Measurements from ENCODE around the gene FTL. TPM values are rescaled to one million over a fixed set of nuclear protein-coding genes. Genes with fewer than 3 reads are reported as not detected.
A peak's percentile ranks its signal among the peaks of the same experiment; 100 is the strongest.

Gene FTL
- total RNA-seq, 2 experiments from 2014 or later = 467 to 602 TPM

DNA sequence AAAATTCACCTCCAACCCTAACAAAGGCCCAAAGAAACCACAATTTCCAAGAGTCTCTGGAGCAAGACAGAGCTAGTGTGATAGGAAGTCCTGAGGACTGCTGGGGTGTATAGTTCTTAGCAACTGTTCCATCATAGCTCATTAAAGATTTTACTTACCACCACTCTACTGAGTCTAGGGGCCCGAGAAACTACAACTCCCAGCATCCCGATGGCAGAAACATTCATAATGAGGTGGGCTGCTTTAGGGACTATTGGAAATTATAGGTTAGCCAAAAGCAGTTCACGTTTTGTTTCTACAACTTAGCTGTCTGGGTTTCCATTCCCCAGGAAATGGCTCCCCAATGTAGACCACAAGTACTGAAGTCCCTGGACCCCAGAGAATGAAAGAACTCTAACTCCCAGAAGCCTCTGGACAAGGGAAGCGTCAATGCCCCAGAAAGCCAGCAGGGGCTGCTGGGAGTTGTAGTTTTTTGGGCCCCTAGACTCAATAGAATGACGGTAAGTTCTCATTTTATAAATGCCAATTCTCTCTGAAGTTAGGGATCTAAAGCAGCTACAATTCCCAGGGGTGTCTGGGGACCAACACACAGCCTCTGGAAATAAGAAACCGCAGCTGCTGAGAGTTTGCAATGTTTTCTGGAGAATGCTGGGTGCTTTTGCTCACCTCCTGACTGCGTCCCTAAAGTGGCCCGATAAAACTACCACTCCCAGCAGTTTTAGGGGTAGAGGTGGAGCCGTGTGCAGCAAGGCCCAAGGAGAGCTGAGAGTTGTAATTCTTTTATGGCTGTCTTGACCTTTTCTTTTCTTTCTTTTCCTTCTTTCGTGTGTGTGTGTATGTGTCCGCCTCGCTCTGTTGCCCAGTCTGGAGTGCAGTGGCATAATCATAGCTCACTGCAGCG lies 11.1 kb downstream of the FTL start:
- H3K9me3 ChIP-seq (ENCODE audit: low read length) = no peaks in the 10 kb centered on the region
- H3K27ac ChIP-seq (ENCODE audit: low read depth, low read length, poor library complexity, severe bottlenecking) = no peak overlapping the region
- BruUV-seq (replicated peaks) = no TSS peak
- no peaks in the 10 kb centered on the region for H3K79me2 ChIP-seq (ENCODE audit: insufficient read depth, low read depth, low read length)
- no peak overlapping the region for H3K4me3 ChIP-seq (ENCODE audit: low read depth, low read length, poor library complexity, severe bottlenecking)
- no peak overlapping the region for H3K4me2 ChIP-seq (ENCODE audit: low read length)
- H3K9me2 ChIP-seq (ENCODE audit: insufficient read depth, low read length) = no peaks in the 10 kb centered on the region
- DNase-seq (ENCODE audit: low spot score) = peak; percentile 70
- ChIA-PET POLR2A (interaction anchor here (0.6 to 1.0 kb wide), 5 partner anchors 14 to 594 kb away, joined by 3 read pairs; no protein-coding TSS in a partner anchor), CTCF (ENCODE audit: unreplicated experiment) (no interaction called here)
- H4K20me1 ChIP-seq (ENCODE audit: insufficient read depth, low read length) = no peaks in the 10 kb centered on the region
- no peak overlapping the region for H2AFZ ChIP-seq (ENCODE audit: low read length)
- peaks cover 14% of the 10 kb centered on the region for H3K36me3 ChIP-seq (ENCODE audit: insufficient read depth, low read length)
- no peak for TF ChIP-seq CTCF (conservative IDR thresholded peaks at IDR 0.05; ENCODE audit: low read length)
- no peak for TF ChIP-seq EZH2phosphoT487 (IDR thresholded peaks at IDR 0.05; ENCODE audit: borderline replicate concordance, low read depth, low read length)
- H3K4me1 ChIP-seq (ENCODE audit: insufficient read depth, low read length, poor library complexity, severe bottlenecking) = peaks cover 2% of the 10 kb centered on the region
- intact Hi-C loops (cut with micrococcal nuclease; ENCODE audit: unreplicated experiment) = no loop called here

GRCh38 chr19:48977061-48977460 lies 12.0 kb downstream of the FTL start:
- BruUV-seq (replicated peaks) = no TSS peak
- intact Hi-C loops (cut with micrococcal nuclease; ENCODE audit: unreplicated experiment) = no loop called here
- Histone ChIP-seq H3K4me2 (ENCODE audit: low read length) (no peak overlapping the region), H3K9me2 (ENCODE audit: insufficient read depth, low read length) (no peaks in the 10 kb centered on the region), H3K36me3 (ENCODE audit: insufficient read depth, low read length) (peaks cover 14% of the 10 kb centered on the region), H3K27ac (ENCODE audit: low read depth, low read length, poor library complexity, severe bottlenecking) (no peak overlapping the region), H3K4me1 (ENCODE audit: insufficient read depth, low read length, poor library complexity, severe bottlenecking) (no peaks in the 10 kb centered on the region), H3K9me3 (ENCODE audit: low read length) (no peaks in the 10 kb centered on the region), H2AFZ (ENCODE audit: low read length) (no peak overlapping the region), H4K20me1 (ENCODE audit: insufficient read depth, low read length) (no peaks in the 10 kb centered on the region), H3K4me3 (ENCODE audit: low read depth, low read length, poor library complexity, severe bottlenecking) (no peak overlapping the region), H3K79me2 (ENCODE audit: insufficient read depth, low read depth, low read length) (no peaks in the 10 kb centered on the region)
- DNase-seq (ENCODE audit: low spot score) = no peak
- POLR2A ChIA-PET = interaction anchor here (0.6 to 1.2 kb wide), 3 partner anchors 13 to 108 kb away, joined by 3 to 4 read pairs (median 3); partner anchors contain the start of genes GYS1 and RUVBL2
- CTCF ChIA-PET (ENCODE audit: unreplicated experiment) = no interaction called here
- TF ChIP-seq EZH2phosphoT487 (IDR thresholded peaks at IDR 0.05; ENCODE audit: borderline replicate concordance, low read depth, low read length) = no peak
- no peak for TF ChIP-seq CTCF (conservative IDR thresholded peaks at IDR 0.05; ENCODE audit: low read length)

- ChIA-PET CTCF (ENCODE audit: unreplicated experiment) (no interaction called here), POLR2A (no interaction called here)
- Histone ChIP-seq H2AFZ (ENCODE audit: low read length) (no peak overlapping the region), H3K79me2 (ENCODE audit: insufficient read depth, low read depth, low read length) (no peaks in the 10 kb centered on the region), H4K20me1 (ENCODE audit: insufficient read depth, low read length) (no peaks in the 10 kb centered on the region), H3K27ac (ENCODE audit: low read depth, low read length, poor library complexity, severe bottlenecking) (no peak overlapping the region), H3K4me1 (ENCODE audit: insufficient read depth, low read length, poor library complexity, severe bottlenecking) (no peaks in the 10 kb centered on the region), H3K9me2 (ENCODE audit: insufficient read depth, low read length) (no peaks in the 10 kb centered on the region), H3K4me2 (ENCODE audit: low read length) (no peak overlapping the region), H3K36me3 (ENCODE audit: insufficient read depth, low read length) (peaks cover 42% of the 10 kb centered on the region), H3K9me3 (ENCODE audit: low read length) (no peaks in the 10 kb centered on the region), H3K4me3 (ENCODE audit: low read depth, low read length, poor library complexity, severe bottlenecking) (no peak overlapping the region)
- intact Hi-C loops (cut with micrococcal nuclease; ENCODE audit: unreplicated experiment) = no loop called here
- no peak for TF ChIP-seq CTCF (conservative IDR thresholded peaks at IDR 0.05; ENCODE audit: low read length)
- TF ChIP-seq EZH2phosphoT487 (IDR thresholded peaks at IDR 0.05; ENCODE audit: borderline replicate concordance, low read depth, low read length) = no peak
- no peak for DNase-seq (ENCODE audit: low spot score)
- no TSS peak for BruUV-seq (replicated peaks)
These were observed 17.2 kb downstream of the FTL start for GRCh38 chr19:48982280-48982679.
